Heart left ventricle (tissue), 16 donors: ENCODE measurements around the gene PRRX1. TPM values are rescaled to one million over a fixed set of nuclear protein-coding genes. Genes with fewer than 3 reads are reported as not detected.
A peak's percentile ranks its signal among the peaks of the same experiment; 100 is the strongest.

Experiments used
- ATAC-seq, 4 donors: fragments of 200-7000 bp; cut with Tn5 transposase; one replicate each; pipeline ENCODE4 v1.9.1; 2020 to 2022; ENCODE audit warnings: moderate library complexity in 4 of 4, mild to moderate bottlenecking in 3 of 4, moderate number of reproducible peaks in 1 of 4
- DNase-seq, 5 donors: peaks; one replicate each; pipeline ENCODE4 v3.0.0-alpha.2; 2020
- H3K27ac ChIP-seq, 12 donors: fragments of 200-600 bp; sonication (generic) in 4 of 12; one replicate each; pipeline versions ENCODE4 v1.5.0 to v1.8.0; 2016 to 2022; ENCODE audit warnings: mild to moderate bottlenecking in 2 of 12
- H3K27me3 ChIP-seq, 9 donors: fragments of 200-600 bp; sonication (generic) in 2 of 9; one replicate each; pipeline versions ENCODE4 v1.5.1 to v1.8.0; 2016 to 2022; ENCODE audit warnings: mild to moderate bottlenecking in 3 of 9
- H3K36me3 ChIP-seq, 9 donors: fragments of 200-600 bp; sonication (generic) in 2 of 9; one replicate each; pipeline versions ENCODE4 v1.5.0 to v1.8.0; 2018 to 2022; ENCODE audit warnings: mild to moderate bottlenecking in 2 of 9
- H3K4me1 ChIP-seq, 12 donors: fragments of 200-600 bp; sonication (generic) in 4 of 12; one replicate each; pipeline versions ENCODE4 v1.5.0 to v1.8.0; 2016 to 2022; ENCODE audit warnings: mild to moderate bottlenecking in 3 of 12
- H3K4me3 ChIP-seq, 12 donors: fragments of 200-600 bp; sonication (generic) in 4 of 12; one replicate each; pipeline versions ENCODE4 v1.5.0 to v1.8.0; 2017 to 2022; ENCODE audit warnings: mild to moderate bottlenecking in 9 of 12, moderate library complexity in 4 of 12
- H3K9me3 ChIP-seq, 12 donors: fragments of 200-600 bp; sonication (generic) in 4 of 12; one replicate each; pipeline versions ENCODE4 v1.5.0 to v1.8.0; 2016 to 2022; ENCODE audit warnings: mild to moderate bottlenecking in 1 of 12
- CTCF ChIP-seq, 12 donors: fragments of 200-600 bp; sonication (generic) in 4 of 12; IDR thresholded peaks; one replicate each; pipeline versions ENCODE4 v1.5.0 to v1.8.0; 2018 to 2022; ENCODE audit warnings: antibody characterized with exemption in 12 of 12, mild to moderate bottlenecking in 5 of 12
- POLR2A ChIP-seq, 2 donors: fragments of 450-650 bp; IDR thresholded peaks; one replicate each; pipeline ENCODE4 v1.6.1; 2017; ENCODE audit warnings: antibody characterized with exemption in 2 of 2, mild to moderate bottlenecking in 2 of 2, moderate library complexity in 2 of 2
- WGBS, 4 donors: extraction: QIAGEN DNeasy Blood & Tissue Kit in 2 of 4; methylation state at CpG; one replicate each; pipeline versions ENCODE4 v1.1.5 to v1.1.7; 2013 to 2018; 5-methylcytosine and 5-hydroxymethylcytosine counted together
- intact Hi-C, 10 donors: fragments of 100-400 bp; cut with DNase I; formaldehyde crosslinking; loops; one replicate each; pipeline versions ENCODE4 v1.11.1 to v1.14.2; 2022
- polyA plus RNA-seq, 2 donors: library from polyadenylated mRNA; stranded (reverse); fragments of 200-250 nt; gene quantifications; one replicate each; pipeline ENCODE4 v1.2.3, GENCODE V29; 2013
- total RNA-seq, 9 donors: library from RNA; depleted of rRNA in 2 of 9; stranded (reverse); fragments of >200 nt in 2 of 9; fragmentation: NEBNext Ultra II Directional in 3 of 9; extraction: Animal tissue kit (Norgen Biotek cat#: 25700) in 3 of 9; gene quantifications; one replicate each; pipeline versions ENCODE4 v1.1.0 to v1.2.4, GENCODE V29; 2016 to 2023
- donor health status: ischemic (EF 13 %, LVEDD 7.1; RV severe dilation, severe dysfunction).
- donor health status: healthy with polysubstance abuse.
- donor health status: DM: no; HTN: yes; CAD: no.
- donor health status: DM: no; HTN: no; CAD: no.
- donor health status: ischemic (EF 25% LVEDD 6.9; RV normal size, moderate dysfunction).
- donor health status: ischemic (EF 25% LVEDD 5.7; RV mildly dilated, moderate dysfunction).
- donor health status: healthy.
- donor health status: DM: yes; HTN: yes; CAD: no.
- donor health status: ischemic (EF 35%, LVEDD 5.7; RV mildly dilated, moderate dysfunction).
- donor health status: nonischemic (EF 11% LVEDD 7.7; RV severe dilation, severe dysfunction).
- donor health status: DM: yes; HTN: yes; CAD: no.
- donor health status: PGD.
- donor health status: ischemic (EF 29% LVEDD 5.4; RV normal size, mild dysfunction).
- donor health status: nonischemic (EF 23%, LVEDD 6.1; RV moderate dilation, normal function).

The PRRX1 gene
- total and polyA plus RNA-seq, 11 donors, result 16.2 to 104 (median 52.3) TPM

GRCh38 chr1:170765712-170766330 is 101.9 kb downstream of the PRRX1 start:
- Histone ChIP-seq H3K27ac (no peak overlapping the region), H3K36me3 (no peaks in the 10 kb centered on the region), H3K4me3 (no peak overlapping the region), H3K27me3 (no peaks in the 10 kb centered on the region), H3K9me3 (peaks cover 0 to 5% (median 0%) of the 10 kb centered on the region in 12 donors), H3K4me1 (peaks cover 0 to 6% (median 0%) of the 10 kb centered on the region in 12 donors)
- TF ChIP-seq CTCF (IDR thresholded peaks at IDR 0.05), result peak; percentile 33 to 72 (median 56)
- no peak for TF ChIP-seq POLR2A (IDR thresholded peaks at IDR 0.05)
- 67 to 73% (median 70%) methylated on average over 10 of the region's 10 CpGs for WGBS, 4 donors
- DNase-seq (no peak), ATAC-seq (peak in 3 of 4 donors; percentile 45 to 71 (median 49))
- intact Hi-C loops, result loop anchor here in 9 of 10 donors (5.0 to 10.0 kb wide), 12 partner anchors 71 to 831 kb away; partner anchors contain the start of genes GORAB (in 1 of the 9) and PRRX1 (in 1 of the 9)

GRCh38 chr1:170768929-170769328 is 105.0 kb downstream of the PRRX1 start:
- WGBS, 4 donors, result 65 to 84% (median 79%) methylated on average over 1 of the region's 1 CpG
- Histone ChIP-seq H3K27ac (no peak overlapping the region), H3K36me3 (no peaks in the 10 kb centered on the region), H3K27me3 (no peaks in the 10 kb centered on the region), H3K9me3 (no peaks in the 10 kb centered on the region), H3K4me1 (peaks cover 0 to 6% (median 0%) of the 10 kb centered on the region in 12 donors), H3K4me3 (no peak overlapping the region)
- ATAC-seq, result no peak
- no peak for DNase-seq
- TF ChIP-seq CTCF (IDR thresholded peaks at IDR 0.05) (no peak), POLR2A (IDR thresholded peaks at IDR 0.05) (no peak)
- intact Hi-C loops, result loop anchor here in 9 of 10 donors (5.0 to 10.0 kb wide), 12 partner anchors 74 to 834 kb away; partner anchors contain the start of genes GORAB (in 1 of the 9) and PRRX1 (in 1 of the 9)

GRCh38 chr1:170769691-170770090 is 105.8 kb downstream of the PRRX1 start:
- no peaks in the 10 kb centered on the region for H3K27me3 ChIP-seq
- H3K4me3 ChIP-seq, result no peak overlapping the region
- no peaks in the 10 kb centered on the region for H3K36me3 ChIP-seq
- intact Hi-C loops, result loop anchor here in 9 of 10 donors (5.0 to 10.0 kb wide), 13 partner anchors 75 to 845 kb away; partner anchors contain the start of genes GORAB (in 1 of the 9) and PRRX1 (in 1 of the 9)
- no peak overlapping the region for H3K27ac ChIP-seq
- WGBS, 4 donors, result 89 to 100% (median 98%) methylated on average over 1 of the region's 1 CpG
- ATAC-seq (no peak), DNase-seq (no peak)
- H3K4me1 ChIP-seq, result peaks cover 0 to 6% (median 0%) of the 10 kb centered on the region in 12 donors
- no peaks in the 10 kb centered on the region for H3K9me3 ChIP-seq
- TF ChIP-seq CTCF (IDR thresholded peaks at IDR 0.05) (no peak), POLR2A (IDR thresholded peaks at IDR 0.05) (no peak)

GRCh38 chr1:170770254-170770653 is 106.3 kb downstream of the PRRX1 start:
- H3K36me3 ChIP-seq, result no peaks in the 10 kb centered on the region
- peak in 1 of 5 donors; percentile 10 for DNase-seq
- peak; percentile 68 to 90 (median 86) for ATAC-seq
- peaks cover 0 to 5% (median 0%) of the 10 kb centered on the region in 12 donors for H3K4me1 ChIP-seq
- no peaks in the 10 kb centered on the region for H3K27me3 ChIP-seq
- H3K27ac ChIP-seq, result no peak overlapping the region
- H3K4me3 ChIP-seq, result no peak overlapping the region
- H3K9me3 ChIP-seq, result no peaks in the 10 kb centered on the region
- intact Hi-C loops, result loop anchor here in 3 of 10 donors (10.0 kb wide), 3 partner anchors 765 to 845 kb away; no protein-coding TSS in a partner anchor
- TF ChIP-seq CTCF (IDR thresholded peaks at IDR 0.05), result no peak
- no peak for TF ChIP-seq POLR2A (IDR thresholded peaks at IDR 0.05)
